ENCODE results near the gene PPFIA2. TPM values are rescaled to one million over a fixed set of nuclear protein-coding genes. Genes with fewer than 3 reads are reported as not detected.

The PPFIA2 gene
- total RNA-seq, 1 experiment from 2014 or later: 1.1 TPM

DNA sequence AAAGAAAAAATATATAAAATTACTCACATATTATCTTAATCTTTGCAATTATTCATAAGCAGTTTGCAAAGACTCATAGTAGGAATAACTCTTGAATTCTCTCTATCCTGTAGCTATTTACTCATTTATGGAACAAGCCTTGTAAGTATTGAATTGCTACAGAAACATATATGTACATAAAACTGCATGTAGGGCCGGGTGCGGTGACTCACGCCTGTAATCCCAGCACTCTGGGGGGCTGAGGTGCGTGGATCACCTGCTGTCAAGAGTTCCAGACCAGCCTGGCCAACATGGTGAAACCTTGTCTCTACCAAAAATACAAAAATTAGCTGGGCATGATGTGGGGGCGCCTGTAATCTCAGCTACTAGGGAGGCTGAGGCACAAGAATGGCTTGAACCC lies 286.2 kb downstream of the PPFIA2 start:
- H3K27me3 Mint-ChIP-seq (ENCODE audit: low read depth): no peaks in the 10 kb centered on the region
- no peaks in the 10 kb centered on the region for H3K36me3 Mint-ChIP-seq
- H3K4me1 Mint-ChIP-seq: peaks cover 11% of the 10 kb centered on the region
- TF ChIP-seq, protein P1, sequence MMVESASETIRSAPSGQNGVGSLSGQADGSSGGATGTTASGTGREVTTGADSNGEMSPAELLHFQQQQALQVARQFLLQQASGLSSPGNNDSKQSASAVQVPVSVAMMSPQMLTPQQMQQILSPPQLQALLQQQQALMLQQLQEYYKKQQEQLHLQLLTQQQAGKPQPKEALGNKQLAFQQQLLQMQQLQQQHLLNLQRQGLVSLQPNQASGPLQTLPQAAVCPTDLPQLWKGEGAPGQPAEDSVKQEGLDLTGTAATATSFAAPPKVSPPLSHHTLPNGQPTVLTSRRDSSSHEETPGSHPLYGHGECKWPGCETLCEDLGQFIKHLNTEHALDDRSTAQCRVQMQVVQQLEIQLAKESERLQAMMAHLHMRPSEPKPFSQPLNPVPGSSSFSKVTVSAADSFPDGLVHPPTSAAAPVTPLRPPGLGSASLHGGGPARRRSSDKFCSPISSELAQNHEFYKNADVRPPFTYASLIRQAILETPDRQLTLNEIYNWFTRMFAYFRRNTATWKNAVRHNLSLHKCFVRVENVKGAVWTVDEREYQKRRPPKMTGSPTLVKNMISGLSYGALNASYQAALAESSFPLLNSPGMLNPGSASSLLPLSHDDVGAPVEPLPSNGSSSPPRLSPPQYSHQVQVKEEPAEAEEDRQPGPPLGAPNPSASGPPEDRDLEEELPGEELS (CRISPR knock-in tag; IDR thresholded peaks at IDR 0.05): no peak
- TF ChIP-seq, protein P2, sequence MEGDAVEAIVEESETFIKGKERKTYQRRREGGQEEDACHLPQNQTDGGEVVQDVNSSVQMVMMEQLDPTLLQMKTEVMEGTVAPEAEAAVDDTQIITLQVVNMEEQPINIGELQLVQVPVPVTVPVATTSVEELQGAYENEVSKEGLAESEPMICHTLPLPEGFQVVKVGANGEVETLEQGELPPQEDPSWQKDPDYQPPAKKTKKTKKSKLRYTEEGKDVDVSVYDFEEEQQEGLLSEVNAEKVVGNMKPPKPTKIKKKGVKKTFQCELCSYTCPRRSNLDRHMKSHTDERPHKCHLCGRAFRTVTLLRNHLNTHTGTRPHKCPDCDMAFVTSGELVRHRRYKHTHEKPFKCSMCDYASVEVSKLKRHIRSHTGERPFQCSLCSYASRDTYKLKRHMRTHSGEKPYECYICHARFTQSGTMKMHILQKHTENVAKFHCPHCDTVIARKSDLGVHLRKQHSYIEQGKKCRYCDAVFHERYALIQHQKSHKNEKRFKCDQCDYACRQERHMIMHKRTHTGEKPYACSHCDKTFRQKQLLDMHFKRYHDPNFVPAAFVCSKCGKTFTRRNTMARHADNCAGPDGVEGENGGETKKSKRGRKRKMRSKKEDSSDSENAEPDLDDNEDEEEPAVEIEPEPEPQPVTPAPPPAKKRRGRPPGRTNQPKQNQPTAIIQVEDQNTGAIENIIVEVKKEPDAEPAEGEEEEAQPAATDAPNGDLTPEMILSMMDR (IDR thresholded peaks at IDR 0.05): no peak
- TF ChIP-seq NR3C1 (CRISPR knock-in tag; conservative IDR thresholded peaks at IDR 0.05; ENCODE audit: low read depth) (no peak), ZNF263 (CRISPR knock-in tag; IDR thresholded peaks at IDR 0.05; ENCODE audit: low read depth) (no peak), RELA (CRISPR knock-in tag; IDR thresholded peaks at IDR 0.05; ENCODE audit: borderline replicate concordance) (no peak), SMAD4 (CRISPR knock-in tag; IDR thresholded peaks at IDR 0.05) (no peak), MXD4 (CRISPR knock-in tag; IDR thresholded peaks at IDR 0.05; ENCODE audit: borderline replicate concordance) (no peak), ZNF416 (CRISPR knock-in tag; IDR thresholded peaks at IDR 0.05) (no peak)
- TF ChIP-seq, protein P3, sequence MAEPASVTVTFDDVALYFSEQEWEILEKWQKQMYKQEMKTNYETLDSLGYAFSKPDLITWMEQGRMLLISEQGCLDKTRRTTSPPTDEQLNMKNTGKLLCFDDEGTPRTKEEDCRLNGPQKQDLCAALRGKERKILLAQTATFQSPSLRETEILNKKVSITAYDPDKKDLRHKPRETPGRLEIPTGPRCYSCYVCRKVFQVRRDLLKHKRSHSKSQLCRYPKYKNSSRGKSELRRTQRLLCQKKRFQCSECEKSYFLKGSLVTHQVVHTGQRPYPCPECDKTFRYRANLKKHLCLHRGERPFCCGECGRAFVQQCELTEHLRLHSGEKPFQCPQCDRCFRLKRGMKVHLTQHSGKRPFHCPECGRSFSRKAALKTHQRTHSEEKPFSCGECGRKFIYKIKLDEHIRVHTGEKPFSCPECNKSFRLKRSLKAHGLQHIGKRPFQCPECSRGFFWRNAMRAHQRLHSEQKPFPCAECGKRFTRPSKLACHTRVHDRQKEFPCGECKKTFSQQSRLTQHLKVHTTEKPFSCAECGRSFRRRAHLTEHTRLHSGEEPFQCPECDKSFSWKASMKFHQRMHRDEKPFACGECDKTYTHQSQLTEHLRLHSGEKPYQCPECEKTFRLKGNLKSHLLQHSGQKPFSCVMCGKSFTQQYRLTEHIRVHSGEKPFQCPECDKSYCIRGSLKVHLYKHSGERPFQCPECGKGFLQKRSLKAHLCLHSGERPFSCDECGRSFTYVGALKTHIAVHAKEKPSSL (CRISPR knock-in tag; conservative IDR thresholded peaks at IDR 0.05): no peak
- TF ChIP-seq, protein P4, sequence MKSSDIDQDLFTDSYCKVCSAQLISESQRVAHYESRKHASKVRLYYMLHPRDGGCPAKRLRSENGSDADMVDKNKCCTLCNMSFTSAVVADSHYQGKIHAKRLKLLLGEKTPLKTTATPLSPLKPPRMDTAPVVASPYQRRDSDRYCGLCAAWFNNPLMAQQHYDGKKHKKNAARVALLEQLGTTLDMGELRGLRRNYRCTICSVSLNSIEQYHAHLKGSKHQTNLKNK (CRISPR knock-in tag; IDR thresholded peaks at IDR 0.05): no peak
- TF ChIP-seq, protein P5, sequence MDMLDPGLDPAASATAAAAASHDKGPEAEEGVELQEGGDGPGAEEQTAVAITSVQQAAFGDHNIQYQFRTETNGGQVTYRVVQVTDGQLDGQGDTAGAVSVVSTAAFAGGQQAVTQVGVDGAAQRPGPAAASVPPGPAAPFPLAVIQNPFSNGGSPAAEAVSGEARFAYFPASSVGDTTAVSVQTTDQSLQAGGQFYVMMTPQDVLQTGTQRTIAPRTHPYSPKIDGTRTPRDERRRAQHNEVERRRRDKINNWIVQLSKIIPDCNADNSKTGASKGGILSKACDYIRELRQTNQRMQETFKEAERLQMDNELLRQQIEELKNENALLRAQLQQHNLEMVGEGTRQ (CRISPR knock-in tag; IDR thresholded peaks at IDR 0.05): no peak
- H3K27ac Mint-ChIP-seq: no peak overlapping the region
- H3K9me3 Mint-ChIP-seq: no peaks in the 10 kb centered on the region
- H3K4me3 Mint-ChIP-seq: no peak overlapping the region
- ATAC-seq (no peak), DNase-seq (ENCODE audit: low spot score) (no peak)
- POLR2A ChIA-PET: no interaction called here
- CTCF ChIA-PET: no interaction called here

DNA sequence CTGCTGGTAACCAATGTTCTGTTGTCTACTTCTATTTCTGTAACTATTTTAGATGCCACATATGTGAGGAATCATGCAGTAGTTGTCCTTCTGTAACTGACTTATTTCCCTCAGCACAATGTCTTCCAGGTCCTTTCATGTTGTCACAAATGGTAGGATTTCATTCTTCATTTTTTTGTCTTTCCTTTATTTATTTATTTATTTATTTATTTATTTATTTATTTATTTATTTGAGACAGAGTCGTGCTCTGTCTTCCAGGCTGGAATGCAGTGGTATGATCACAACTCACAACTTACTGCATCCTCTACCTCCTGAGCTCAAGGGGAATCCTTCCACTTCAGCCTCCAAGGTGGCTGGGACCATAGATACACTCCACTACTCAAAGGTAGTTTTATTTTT lies 288.2 kb downstream of the PPFIA2 start:
- Mint-ChIP-seq H3K27ac (no peak overlapping the region), H3K9me3 (no peaks in the 10 kb centered on the region), H3K4me3 (no peak overlapping the region), H3K27me3 (ENCODE audit: low read depth) (no peaks in the 10 kb centered on the region), H3K36me3 (no peaks in the 10 kb centered on the region), H3K4me1 (peaks cover 15% of the 10 kb centered on the region)
- CTCF ChIA-PET: interaction anchor here (1.1 kb wide), 1 partner anchor 10 kb away, joined by 3 read pairs; no protein-coding TSS in a partner anchor
- no peak for ATAC-seq
- DNase-seq (ENCODE audit: low spot score): no peak
- POLR2A ChIA-PET: no interaction called here
- TF ChIP-seq NR2C2 (CRISPR knock-in tag; IDR thresholded peaks at IDR 0.05): no peak
- TF ChIP-seq, protein P6, sequence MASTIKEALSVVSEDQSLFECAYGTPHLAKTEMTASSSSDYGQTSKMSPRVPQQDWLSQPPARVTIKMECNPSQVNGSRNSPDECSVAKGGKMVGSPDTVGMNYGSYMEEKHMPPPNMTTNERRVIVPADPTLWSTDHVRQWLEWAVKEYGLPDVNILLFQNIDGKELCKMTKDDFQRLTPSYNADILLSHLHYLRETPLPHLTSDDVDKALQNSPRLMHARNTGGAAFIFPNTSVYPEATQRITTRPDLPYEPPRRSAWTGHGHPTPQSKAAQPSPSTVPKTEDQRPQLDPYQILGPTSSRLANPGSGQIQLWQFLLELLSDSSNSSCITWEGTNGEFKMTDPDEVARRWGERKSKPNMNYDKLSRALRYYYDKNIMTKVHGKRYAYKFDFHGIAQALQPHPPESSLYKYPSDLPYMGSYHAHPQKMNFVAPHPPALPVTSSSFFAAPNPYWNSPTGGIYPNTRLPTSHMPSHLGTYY (CRISPR knock-in tag; IDR thresholded peaks at IDR 0.05): no peak
- no peak for TF ChIP-seq GRHL2 (CRISPR knock-in tag; IDR thresholded peaks at IDR 0.05; ENCODE audit: insufficient replicate concordance, severe bottlenecking)
- TF ChIP-seq, protein P7, sequence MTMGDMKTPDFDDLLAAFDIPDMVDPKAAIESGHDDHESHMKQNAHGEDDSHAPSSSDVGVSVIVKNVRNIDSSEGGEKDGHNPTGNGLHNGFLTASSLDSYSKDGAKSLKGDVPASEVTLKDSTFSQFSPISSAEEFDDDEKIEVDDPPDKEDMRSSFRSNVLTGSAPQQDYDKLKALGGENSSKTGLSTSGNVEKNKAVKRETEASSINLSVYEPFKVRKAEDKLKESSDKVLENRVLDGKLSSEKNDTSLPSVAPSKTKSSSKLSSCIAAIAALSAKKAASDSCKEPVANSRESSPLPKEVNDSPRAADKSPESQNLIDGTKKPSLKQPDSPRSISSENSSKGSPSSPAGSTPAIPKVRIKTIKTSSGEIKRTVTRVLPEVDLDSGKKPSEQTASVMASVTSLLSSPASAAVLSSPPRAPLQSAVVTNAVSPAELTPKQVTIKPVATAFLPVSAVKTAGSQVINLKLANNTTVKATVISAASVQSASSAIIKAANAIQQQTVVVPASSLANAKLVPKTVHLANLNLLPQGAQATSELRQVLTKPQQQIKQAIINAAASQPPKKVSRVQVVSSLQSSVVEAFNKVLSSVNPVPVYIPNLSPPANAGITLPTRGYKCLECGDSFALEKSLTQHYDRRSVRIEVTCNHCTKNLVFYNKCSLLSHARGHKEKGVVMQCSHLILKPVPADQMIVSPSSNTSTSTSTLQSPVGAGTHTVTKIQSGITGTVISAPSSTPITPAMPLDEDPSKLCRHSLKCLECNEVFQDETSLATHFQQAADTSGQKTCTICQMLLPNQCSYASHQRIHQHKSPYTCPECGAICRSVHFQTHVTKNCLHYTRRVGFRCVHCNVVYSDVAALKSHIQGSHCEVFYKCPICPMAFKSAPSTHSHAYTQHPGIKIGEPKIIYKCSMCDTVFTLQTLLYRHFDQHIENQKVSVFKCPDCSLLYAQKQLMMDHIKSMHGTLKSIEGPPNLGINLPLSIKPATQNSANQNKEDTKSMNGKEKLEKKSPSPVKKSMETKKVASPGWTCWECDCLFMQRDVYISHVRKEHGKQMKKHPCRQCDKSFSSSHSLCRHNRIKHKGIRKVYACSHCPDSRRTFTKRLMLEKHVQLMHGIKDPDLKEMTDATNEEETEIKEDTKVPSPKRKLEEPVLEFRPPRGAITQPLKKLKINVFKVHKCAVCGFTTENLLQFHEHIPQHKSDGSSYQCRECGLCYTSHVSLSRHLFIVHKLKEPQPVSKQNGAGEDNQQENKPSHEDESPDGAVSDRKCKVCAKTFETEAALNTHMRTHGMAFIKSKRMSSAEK (CRISPR knock-in tag; IDR thresholded peaks at IDR 0.05; ENCODE audit: borderline replicate concordance): no peak
- TF ChIP-seq JUN (CRISPR knock-in tag; IDR thresholded peaks at IDR 0.05): no peak
- no peak for TF ChIP-seq TCF7 (CRISPR knock-in tag; IDR thresholded peaks at IDR 0.05; ENCODE audit: low read depth)
- TF ChIP-seq ELF4 (CRISPR knock-in tag; IDR thresholded peaks at IDR 0.05; ENCODE audit: low read depth): no peak
- TF ChIP-seq RELA (CRISPR knock-in tag; IDR thresholded peaks at IDR 0.05; ENCODE audit: borderline replicate concordance): no peak
- TF ChIP-seq FOXJ3 (CRISPR knock-in tag; IDR thresholded peaks at IDR 0.05; ENCODE audit: borderline replicate concordance): no peak
- no peak for TF ChIP-seq RORB (CRISPR knock-in tag; IDR thresholded peaks at IDR 0.05)
- TF ChIP-seq SMAD3 (CRISPR knock-in tag; IDR thresholded peaks at IDR 0.05; ENCODE audit: borderline replicate concordance): no peak
- TF ChIP-seq GTF2I (CRISPR knock-in tag; conservative IDR thresholded peaks at IDR 0.05): no peak
- TF ChIP-seq, protein P5 (CRISPR knock-in tag; IDR thresholded peaks at IDR 0.05): no peak

All from WTC11 (cell line).